Measurements from ENCODE around the gene TUBA1B.

The TUBA1B gene

DNA sequence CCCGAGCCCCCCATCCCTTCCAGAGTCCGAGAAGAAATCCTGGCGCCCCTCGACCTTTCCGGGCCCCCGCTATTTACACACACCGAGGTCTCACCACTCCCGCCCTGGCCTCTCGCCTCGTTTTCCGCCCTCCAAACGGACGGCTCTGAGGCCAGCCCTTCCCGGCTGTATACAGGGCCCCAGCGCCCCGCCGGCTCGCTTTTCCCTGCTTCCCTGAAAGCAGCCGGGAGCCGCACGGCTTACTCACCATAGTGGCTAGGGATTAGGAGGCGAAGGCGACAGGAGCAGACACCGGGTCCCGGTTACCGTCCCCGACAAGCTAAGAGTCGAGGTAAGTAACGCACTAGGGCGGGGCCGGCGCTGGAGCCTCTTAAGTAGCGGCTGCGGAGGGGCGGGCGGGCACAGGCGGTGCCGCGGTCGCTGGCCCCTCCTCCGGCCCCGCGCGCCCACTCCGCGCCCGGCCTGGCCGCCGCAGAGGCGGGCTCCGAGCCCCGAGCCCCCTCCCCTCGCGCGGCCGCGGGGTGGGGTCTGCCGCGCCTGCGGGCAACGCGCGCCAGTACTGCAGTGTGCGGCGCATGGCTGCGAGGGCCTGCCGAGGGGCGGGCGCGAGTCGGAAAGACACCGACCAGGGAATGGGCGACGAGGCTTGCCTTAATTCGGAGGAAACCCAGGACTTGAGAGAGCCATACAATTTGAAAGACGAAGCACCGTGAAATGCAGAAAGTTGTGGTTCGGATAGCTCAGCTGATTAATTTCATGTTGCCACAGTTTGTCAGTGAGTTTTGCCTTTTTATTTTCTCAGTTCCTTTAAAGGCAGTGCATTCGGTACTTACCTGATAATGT, at the start of gene TUBA1B:
TUBA1B (minus strand) TSS at position 345 of the 843 bp plus-strand sequence; CDS start at position 250, 95 bp downstream.
- TF ChIP-seq GATA2 (IDR thresholded peaks at IDR 0.05; ENCODE audit: low read depth, low read length) = no peak
- no peak for TF ChIP-seq GATA3 (IDR thresholded peaks at IDR 0.05; ENCODE audit: low read depth, low read length)

GRCh38 chr12:49174218-49174617, 43.0 kb upstream of the TUBA1B start:
- no peak for TF ChIP-seq GATA2 (IDR thresholded peaks at IDR 0.05; ENCODE audit: low read depth, low read length)
- TF ChIP-seq GATA3 (IDR thresholded peaks at IDR 0.05; ENCODE audit: low read depth, low read length) = no peak

DNA sequence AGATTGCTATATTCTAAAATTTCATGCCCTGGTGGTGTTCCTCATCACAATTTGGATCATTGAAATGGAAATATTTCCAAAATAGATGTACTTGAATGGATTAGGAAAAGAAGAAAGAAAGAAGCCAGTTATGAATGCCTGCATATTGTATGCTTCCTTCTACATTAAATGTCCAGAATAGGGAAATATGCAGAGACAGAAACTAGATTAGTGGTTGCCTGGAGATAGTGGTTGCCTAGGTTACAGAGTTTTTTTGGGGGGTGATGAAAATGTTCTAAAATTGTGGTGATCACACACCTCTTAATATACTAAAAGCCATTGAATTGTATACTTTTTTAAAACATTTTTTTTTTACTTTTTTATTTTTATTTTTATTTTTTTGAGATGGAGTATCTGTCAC, 39.7 kb upstream of the TUBA1B start:
- no peak for TF ChIP-seq GATA3 (IDR thresholded peaks at IDR 0.05; ENCODE audit: low read depth, low read length)
- TF ChIP-seq GATA2 (IDR thresholded peaks at IDR 0.05; ENCODE audit: low read depth, low read length) = no peak

DNA sequence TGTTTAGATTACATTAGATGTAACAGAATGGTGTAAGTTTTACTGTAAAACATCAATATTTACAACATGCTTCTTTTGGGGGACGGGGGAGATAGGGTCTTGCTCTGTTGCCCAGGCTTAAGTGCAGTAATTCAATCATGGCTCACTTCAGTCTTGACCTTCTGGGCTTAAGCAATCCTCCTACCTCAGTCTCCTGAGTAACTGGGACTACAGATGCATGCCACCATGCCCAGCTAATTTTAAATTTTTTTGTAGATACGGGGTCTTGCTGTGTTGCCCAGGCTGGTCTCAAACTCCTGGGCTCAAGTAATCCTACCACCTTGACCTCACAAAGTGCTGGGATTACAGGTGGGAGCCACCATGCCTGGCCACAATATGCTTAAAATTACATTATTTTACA, 33.9 kb upstream of the TUBA1B start:
- TF ChIP-seq GATA2 (IDR thresholded peaks at IDR 0.05; ENCODE audit: low read depth, low read length) (no peak), GATA3 (IDR thresholded peaks at IDR 0.05; ENCODE audit: low read depth, low read length) (no peak)

DNA sequence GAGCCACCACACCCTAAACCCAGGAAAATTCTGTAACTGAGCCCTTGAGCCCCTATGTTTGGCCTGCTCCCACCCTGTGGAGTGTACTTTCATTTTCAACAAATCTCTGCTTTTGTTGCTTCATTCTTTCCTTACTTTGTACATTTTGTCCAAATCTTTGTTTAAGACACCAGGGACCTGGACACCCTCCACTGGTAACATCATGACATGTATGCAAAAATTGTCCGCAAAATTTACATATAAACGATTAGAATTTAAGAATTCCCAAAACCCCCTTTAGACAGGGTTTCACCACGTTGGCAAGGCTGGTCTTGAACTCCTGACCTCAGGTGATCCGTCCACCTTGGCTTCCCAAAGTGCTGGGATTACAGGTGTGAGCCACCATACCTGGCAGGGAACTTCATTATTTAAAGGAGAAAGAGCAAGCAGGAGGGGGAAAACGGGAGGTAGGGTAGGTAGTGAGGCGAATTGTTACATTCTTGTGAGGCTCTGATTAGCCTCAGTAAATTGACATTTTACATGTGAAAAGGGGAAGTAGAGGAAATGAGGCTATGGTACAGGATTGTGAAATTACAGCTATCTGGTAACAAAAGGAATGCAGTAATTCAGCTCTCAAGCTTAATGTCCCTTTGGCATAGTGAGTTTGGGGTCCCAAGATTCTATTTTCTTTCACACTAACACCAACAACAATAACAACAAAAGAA, 30.0 kb upstream of the TUBA1B start:
- no peak for TF ChIP-seq GATA3 (IDR thresholded peaks at IDR 0.05; ENCODE audit: low read depth, low read length)
- no peak for TF ChIP-seq GATA2 (IDR thresholded peaks at IDR 0.05; ENCODE audit: low read depth, low read length)

DNA sequence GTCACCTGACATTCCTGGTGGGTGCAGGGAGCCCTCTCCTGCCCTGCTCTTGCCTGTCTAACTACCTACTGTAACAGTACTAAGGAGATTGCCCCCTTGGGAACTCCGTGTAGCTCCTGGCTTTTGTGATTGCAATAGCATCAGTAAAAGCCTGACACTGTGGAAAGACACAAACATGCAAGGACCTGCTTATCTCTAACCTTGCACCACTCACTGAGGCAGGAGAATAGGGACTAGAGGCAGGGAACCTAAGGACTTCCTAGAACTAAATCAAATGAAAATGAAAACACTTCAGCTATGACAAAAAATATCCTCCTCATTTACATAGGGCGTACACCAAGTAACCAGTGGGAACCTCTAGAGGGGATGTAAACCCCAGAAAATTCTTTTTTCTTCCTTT, 29.2 kb upstream of the TUBA1B start:
- TF ChIP-seq GATA2 (IDR thresholded peaks at IDR 0.05; ENCODE audit: low read depth, low read length) = no peak
- TF ChIP-seq GATA3 (IDR thresholded peaks at IDR 0.05; ENCODE audit: low read depth, low read length) = no peak

- no peak for TF ChIP-seq GATA2 (IDR thresholded peaks at IDR 0.05; ENCODE audit: low read depth, low read length)
- no peak for TF ChIP-seq GATA3 (IDR thresholded peaks at IDR 0.05; ENCODE audit: low read depth, low read length)
Measured at GRCh38 chr12:49154221-49154620, 23.0 kb upstream of the TUBA1B start.

DNA sequence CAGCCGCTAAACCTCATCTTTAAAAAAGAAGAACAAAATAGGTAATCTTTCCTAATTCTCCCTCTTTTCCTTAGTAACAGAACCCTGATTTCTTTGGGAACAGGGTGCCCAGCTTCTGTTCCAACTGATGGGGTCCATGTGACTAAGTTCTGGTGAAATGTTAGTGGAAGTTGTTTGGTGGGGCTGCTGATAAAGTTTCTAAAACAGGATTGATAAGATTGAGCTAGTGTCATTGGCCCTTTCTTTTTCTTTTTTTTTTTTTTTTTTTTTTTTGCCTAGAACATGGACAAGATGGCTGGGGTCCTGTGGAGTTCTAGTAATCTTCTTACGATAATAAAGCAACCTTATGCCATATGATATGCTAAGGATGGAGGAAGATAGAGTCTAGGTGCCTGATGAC, 16.2 kb upstream of the TUBA1B start:
- TF ChIP-seq GATA2 (IDR thresholded peaks at IDR 0.05; ENCODE audit: low read depth, low read length) (no peak), GATA3 (IDR thresholded peaks at IDR 0.05; ENCODE audit: low read depth, low read length) (no peak)

GRCh38 chr12:49146406-49146805, 15.2 kb upstream of the TUBA1B start:
- TF ChIP-seq GATA3 (IDR thresholded peaks at IDR 0.05; ENCODE audit: low read depth, low read length) (no peak), GATA2 (IDR thresholded peaks at IDR 0.05; ENCODE audit: low read depth, low read length) (no peak)

DNA sequence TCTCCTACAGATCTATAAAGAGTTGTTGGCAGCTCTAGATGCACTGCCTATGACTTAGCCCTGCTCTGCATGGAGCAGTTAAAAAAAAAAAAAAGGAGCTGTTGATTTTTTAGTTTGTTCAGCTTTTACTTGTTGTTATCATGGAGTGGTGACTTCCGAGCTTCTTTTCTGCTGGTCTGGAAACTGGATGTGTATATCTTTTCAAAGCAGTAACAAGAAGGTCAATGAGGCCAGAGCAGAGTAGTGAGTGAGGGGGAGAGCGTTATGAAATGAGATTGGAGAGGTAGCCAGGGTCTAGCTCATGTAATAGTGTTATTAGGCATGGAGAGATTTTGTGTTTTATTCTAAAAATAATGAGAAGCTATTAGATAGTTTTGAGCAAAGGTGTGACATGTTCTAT, 13.2 kb upstream of the TUBA1B start:
- TF ChIP-seq GATA2 (IDR thresholded peaks at IDR 0.05; ENCODE audit: low read depth, low read length) (no peak), GATA3 (IDR thresholded peaks at IDR 0.05; ENCODE audit: low read depth, low read length) (no peak)

DNA sequence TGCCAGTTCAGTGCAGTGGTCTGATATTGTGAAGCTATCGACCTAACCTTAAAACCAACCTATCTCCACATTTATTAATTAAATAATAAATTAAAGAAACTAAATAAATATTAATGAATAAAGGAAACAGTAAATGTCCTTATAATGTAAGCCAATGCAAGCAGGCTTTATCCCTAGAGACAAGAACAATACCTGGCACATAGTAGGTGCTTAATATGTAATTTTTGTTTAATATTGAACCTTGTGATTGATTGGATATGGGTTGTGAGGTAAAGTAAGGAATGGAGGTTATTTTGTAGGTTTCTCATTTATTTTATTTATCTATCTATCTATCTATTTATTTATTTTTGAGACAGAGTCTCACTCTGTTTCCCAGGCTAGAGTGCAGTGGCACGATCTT, 7.8 kb upstream of the TUBA1B start:
- no peak for TF ChIP-seq GATA2 (IDR thresholded peaks at IDR 0.05; ENCODE audit: low read depth, low read length)
- TF ChIP-seq GATA3 (IDR thresholded peaks at IDR 0.05; ENCODE audit: low read depth, low read length) = no peak

- TF ChIP-seq GATA3 (IDR thresholded peaks at IDR 0.05; ENCODE audit: low read depth, low read length) (no peak), GATA2 (IDR thresholded peaks at IDR 0.05; ENCODE audit: low read depth, low read length) (no peak)
Measured at GRCh38 chr12:49138587-49138986, 7.4 kb upstream of the TUBA1B start.

DNA sequence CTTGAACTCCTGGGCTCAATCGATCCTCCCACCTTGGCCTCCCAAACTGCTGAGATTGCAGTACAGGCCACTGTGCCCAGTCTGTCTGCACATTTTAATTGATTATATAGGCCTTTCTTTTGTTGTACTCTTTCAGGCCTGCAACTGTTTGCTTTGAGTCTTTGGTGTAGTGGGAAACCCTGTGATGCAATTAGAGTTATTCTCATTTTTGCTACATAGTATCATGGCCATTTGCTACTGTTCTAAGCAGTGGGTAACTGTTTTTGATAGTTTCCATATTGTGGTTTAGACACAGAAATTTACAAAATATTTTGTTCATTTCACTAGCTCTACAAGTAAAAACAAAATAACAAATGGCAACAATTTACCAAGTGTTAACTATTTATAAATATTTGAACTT, 6.3 kb upstream of the TUBA1B start:
- TF ChIP-seq GATA2 (IDR thresholded peaks at IDR 0.05; ENCODE audit: low read depth, low read length) (no peak), GATA3 (IDR thresholded peaks at IDR 0.05; ENCODE audit: low read depth, low read length) (no peak)

DNA sequence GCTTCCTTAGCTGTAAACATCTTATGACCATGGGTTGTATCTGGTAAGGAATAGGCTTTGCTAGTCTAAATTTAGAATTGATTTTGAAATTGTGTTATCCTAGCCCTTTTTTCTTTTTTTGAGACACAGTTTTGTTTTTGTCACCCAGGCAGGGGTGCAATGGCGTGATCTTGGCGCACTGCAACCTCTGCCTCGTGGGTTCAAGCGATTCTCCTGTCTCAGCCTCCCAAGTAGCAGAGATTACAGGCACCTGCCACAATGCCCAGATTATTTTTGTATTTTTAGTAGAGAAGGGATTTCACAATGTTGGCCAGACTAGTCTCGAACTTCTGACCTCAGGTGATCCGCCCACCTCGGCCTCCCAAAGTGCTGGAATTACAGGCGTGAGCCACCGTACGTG, 2.4 kb upstream of the TUBA1B start:
- TF ChIP-seq GATA3 (IDR thresholded peaks at IDR 0.05; ENCODE audit: low read depth, low read length) (no peak), GATA2 (IDR thresholded peaks at IDR 0.05; ENCODE audit: low read depth, low read length) (no peak)

DNA sequence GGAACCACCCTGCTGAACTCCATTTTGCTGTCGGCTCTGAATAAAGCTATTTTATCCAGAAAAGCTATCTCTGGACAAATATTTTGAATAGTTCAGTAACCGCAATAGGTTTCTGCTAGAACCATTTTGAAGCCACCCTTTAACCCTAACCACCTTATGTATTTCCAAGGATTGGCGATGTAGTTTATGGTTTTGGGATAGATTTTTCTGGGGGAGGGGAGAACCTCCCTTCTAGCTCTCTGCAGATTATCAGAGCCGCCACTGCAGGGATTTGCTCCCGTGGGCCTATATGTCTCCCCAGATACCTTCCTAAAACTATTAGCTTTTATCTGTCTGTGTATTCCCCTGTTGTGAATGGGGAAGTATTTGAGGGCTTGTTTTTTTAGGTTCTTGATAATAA, 1.8 kb upstream of the TUBA1B start:
- TF ChIP-seq GATA3 (IDR thresholded peaks at IDR 0.05; ENCODE audit: low read depth, low read length) = no peak
- TF ChIP-seq GATA2 (IDR thresholded peaks at IDR 0.05; ENCODE audit: low read depth, low read length) = no peak

All from SH-SY5Y (cell line).